K562 treated with DMSO at 1 percent for 12 hours (cell line): Measurements from ENCODE around the gene FBN1. TPM values are rescaled to one million over a fixed set of nuclear protein-coding genes. Genes with fewer than 3 reads are reported as not detected.

Source experiments
- total RNA-seq: library from RNA; unstranded; fragments of 300-600 nt; gene quantifications from 2 replicates; pipeline ENCODE4 v1.2.3, GENCODE V29; 2022; ENCODE audit not compliant: insufficient read depth

FBN1 gene
- total RNA-seq = 0.44 and 0.74 TPM in 2 replicates

DNA sequence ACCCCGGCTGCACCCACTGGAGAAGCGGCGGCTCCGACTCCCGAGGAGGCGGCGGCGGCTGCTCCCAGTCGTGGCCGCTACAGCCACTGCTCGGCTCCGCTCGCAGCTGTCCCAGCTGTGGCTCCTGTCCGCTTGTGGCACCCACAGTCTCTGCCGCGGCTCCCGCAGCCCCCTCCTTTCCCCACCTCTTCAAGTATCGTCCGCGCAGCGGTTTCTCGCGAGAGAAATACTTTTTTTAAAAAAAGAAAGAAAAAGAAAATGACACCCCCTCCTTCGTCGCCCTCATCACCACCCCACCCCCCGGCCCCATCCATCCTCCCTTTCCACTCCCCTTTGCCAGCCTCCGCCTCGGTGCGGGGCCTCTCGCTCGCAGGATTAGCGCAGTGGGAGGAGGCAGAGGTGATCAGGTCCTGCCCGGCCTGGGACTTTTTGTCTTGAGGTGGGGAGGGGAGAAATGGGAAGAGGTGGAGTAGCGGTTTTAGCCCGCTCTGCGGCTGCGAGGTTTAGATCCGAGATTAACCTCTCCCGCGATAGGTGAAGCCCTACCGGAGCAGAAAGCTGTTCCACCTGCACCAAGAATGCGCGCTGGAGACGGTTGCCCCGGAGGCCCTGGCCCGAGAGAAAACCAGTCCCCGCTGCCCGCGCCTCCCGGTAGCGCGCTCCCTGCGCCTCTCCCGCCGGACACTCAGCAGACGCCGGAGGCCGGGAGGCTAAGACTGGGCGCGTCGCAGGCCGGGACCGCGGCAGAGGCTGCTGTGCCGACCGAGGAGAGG is at the start of gene FBN1:
FBN1 (minus strand) TSS at position 152 of the 773 bp plus-strand sequence. CDS start 940 bp downstream, outside the sequence.

Other genes starting within 250 kb of the FBN1 start
- gene CEP152, start 165.4 kb upstream of the FBN1 start, total RNA-seq = 4.7 and 20.7 TPM in 2 replicates
- gene EID1, start 232.4 kb upstream of the FBN1 start, total RNA-seq = 52.8 and 95.2 TPM in 2 replicates